Mesenchymal stem cell (in vitro differentiated cells and primary cell): ENCODE measurements around the gene TPM2.

Experiments
- DNase-seq: peaks from one replicate; pipeline ENCODE4 v3.0.0-alpha.2; 2013
- H2AFZ ChIP-seq: one replicate; pipeline ENCODE4 v1.6.1; 2013; ENCODE audit warnings: low read depth, mild to moderate bottlenecking, control low read depth, inconsistent platforms, low read length, moderate library complexity
- H2AK5ac ChIP-seq: 2 replicates; pipeline ENCODE4 v1.6.1; 2013; ENCODE audit warnings: low read length, moderate library complexity, mild to moderate bottlenecking, inconsistent platforms; ENCODE audit not compliant: severe bottlenecking
- H2BK120ac ChIP-seq: one replicate; pipeline ENCODE4 v1.6.1; 2013; ENCODE audit warnings: low read depth, mild to moderate bottlenecking, inconsistent platforms, low read length, moderate library complexity
- H2BK12ac ChIP-seq, 2 experiments: one replicate each; pipeline ENCODE4 v1.6.1; 2013; ENCODE audit warnings: inconsistent platforms in 2 of 2, low read length in 2 of 2, mild to moderate bottlenecking in 2 of 2, moderate library complexity in 2 of 2, control low read depth in 1 of 2
- H2BK15ac ChIP-seq: one replicate; pipeline ENCODE4 v1.6.1; 2013; ENCODE audit warnings: mild to moderate bottlenecking, low read depth, inconsistent platforms; ENCODE audit not compliant: poor library complexity, severe bottlenecking
- H2BK5ac ChIP-seq: 2 replicates; pipeline ENCODE4 v1.6.1; 2013; ENCODE audit warnings: low read depth, mild to moderate bottlenecking, low read length, control low read depth, inconsistent platforms; ENCODE audit not compliant: poor library complexity, severe bottlenecking
- H3K14ac ChIP-seq, 2 experiments: one replicate each; pipeline ENCODE4 v1.6.1; 2013; ENCODE audit warnings: inconsistent platforms in 2 of 2, low read length in 2 of 2, control low read depth in 1 of 2, mild to moderate bottlenecking in 1 of 2, moderate library complexity in 1 of 2
- H3K18ac ChIP-seq, 2 experiments: one replicate each; pipeline ENCODE4 v1.6.1; 2013; ENCODE audit warnings: inconsistent platforms in 2 of 2, low read length in 2 of 2, control low read depth in 1 of 2, low read depth in 1 of 2, mild to moderate bottlenecking in 1 of 2
- H3K23ac ChIP-seq, 2 experiments: one replicate each; pipeline ENCODE4 v1.6.1; 2013; ENCODE audit warnings: inconsistent platforms in 2 of 2, low read length in 2 of 2, mild to moderate bottlenecking in 2 of 2, moderate library complexity in 2 of 2, control low read depth in 1 of 2
- H3K27ac ChIP-seq: 2 replicates; pipeline ENCODE4 v1.5.1; 2013; ENCODE audit warnings: mild to moderate bottlenecking, moderate library complexity, low read length, control low read depth, inconsistent platforms; ENCODE audit not compliant: poor library complexity, severe bottlenecking
- H3K27me3 ChIP-seq, 2 experiments: 2 replicates each; pipeline versions ENCODE4 v1.6.1 to v1.7.0; 2013; ENCODE audit warnings: low read length in 2 of 2, mild to moderate bottlenecking in 2 of 2, moderate library complexity in 2 of 2, control low read depth in 1 of 2, inconsistent platforms in 1 of 2; ENCODE audit not compliant: control insufficient read depth in 1 of 2, insufficient read depth in 1 of 2
- H3K36me3 ChIP-seq, 2 experiments: 2 replicates each; pipeline versions ENCODE4 v1.6.1 to v1.7.0; 2013; ENCODE audit warnings: low read length in 2 of 2, control low read depth in 1 of 2, inconsistent platforms in 1 of 2, low read depth in 1 of 2, mild to moderate bottlenecking in 1 of 2; ENCODE audit not compliant: insufficient read depth in 2 of 2, control insufficient read depth in 1 of 2
- H3K4ac ChIP-seq, 2 experiments: one replicate each; pipeline ENCODE4 v1.6.1; 2013; ENCODE audit warnings: inconsistent platforms in 2 of 2, low read length in 2 of 2, mild to moderate bottlenecking in 2 of 2, moderate library complexity in 2 of 2, control low read depth in 1 of 2, low read depth in 1 of 2
- H3K4me1 ChIP-seq: 2 replicates; pipeline ENCODE4 v1.6.1; 2013; ENCODE audit warnings: low read depth, low read length, control low read depth; ENCODE audit not compliant: control insufficient read depth, insufficient read depth
- H3K4me2 ChIP-seq: 2 replicates; pipeline ENCODE4 v1.6.1; 2013; ENCODE audit warnings: low read length, mild to moderate bottlenecking, inconsistent platforms; ENCODE audit not compliant: poor library complexity, severe bottlenecking
- H3K4me3 ChIP-seq, 2 experiments: 2 replicates each; pipeline versions ENCODE4 v1.5.1 to v1.7.0; 2013; ENCODE audit warnings: low read length in 2 of 2, mild to moderate bottlenecking in 2 of 2, control low read depth in 1 of 2, low read depth in 1 of 2; ENCODE audit not compliant: insufficient read depth in 1 of 2
- H3K79me1 ChIP-seq: replicated peaks from 2 replicates; pipeline ENCODE4 v1.6.1; 2013; ENCODE audit warnings: mild to moderate bottlenecking, control low read depth, low read length, inconsistent platforms; ENCODE audit not compliant: poor library complexity, severe bottlenecking
- H3K9ac ChIP-seq: 2 replicates; pipeline ENCODE4 v1.7.0; 2013; ENCODE audit warnings: mild to moderate bottlenecking, low read length, moderate library complexity
- H3K9me3 ChIP-seq: 2 replicates; pipeline ENCODE4 v1.7.0; 2013; ENCODE audit warnings: mild to moderate bottlenecking, low read length; ENCODE audit not compliant: control insufficient read depth
- H4K8ac ChIP-seq: one replicate; pipeline ENCODE4 v1.6.1; 2013; ENCODE audit warnings: inconsistent platforms, mild to moderate bottlenecking, low read length, moderate library complexity
- H4K91ac ChIP-seq: one replicate; pipeline ENCODE4 v1.6.1; 2013; ENCODE audit warnings: mild to moderate bottlenecking, low read length, inconsistent platforms
- WGBS: methylation state at CpG from one replicate; pipeline ENCODE4 v1.1.7; 2013; ENCODE audit warnings: mixed read lengths; 5-methylcytosine and 5-hydroxymethylcytosine counted together

TPM2 gene

GRCh38 chr9:35728041-35728971, 38.6 kb upstream of the TPM2 start:
- peak overlapping the region in 1 of 2 experiments; percentile 91 for H3K4me3 ChIP-seq
- peak overlapping the region; percentile 97 for H3K9ac ChIP-seq
- H2AFZ ChIP-seq, result no peak overlapping the region
- peak overlapping the region; percentile 93 for H3K27ac ChIP-seq
- peak overlapping the region in 1 of 2 experiments; percentile 29 for H3K14ac ChIP-seq
- H2BK15ac ChIP-seq, result peak overlapping the region; percentile 39
- peaks cover 20 to 38% of the 10 kb centered on the region in 2 experiments for H3K36me3 ChIP-seq
- H2BK12ac ChIP-seq, result peak overlapping the region; percentile 7 to 51
- peak overlapping the region; percentile 85 to 90 for H3K18ac ChIP-seq
- DNase-seq, result peak; percentile 86
- WGBS, result under 1% methylated on average over 9 of the region's 10 CpGs
- peak overlapping the region; percentile 68 to 84 for H3K4ac ChIP-seq
- peaks cover 20% of the 10 kb centered on the region for H3K4me1 ChIP-seq
- peak overlapping the region; percentile 81 for H2AK5ac ChIP-seq
- peak overlapping the region in 1 of 2 experiments; percentile 75 for H3K23ac ChIP-seq
- H3K9me3 ChIP-seq, result no peaks in the 10 kb centered on the region
- H3K79me1 ChIP-seq, result peaks cover 9% of the 10 kb centered on the region
- peak overlapping the region; percentile 37 for H3K4me2 ChIP-seq
- H3K27me3 ChIP-seq, result no peaks in the 10 kb centered on the region
- H2BK5ac ChIP-seq, result peak overlapping the region; percentile 87
- H2BK120ac ChIP-seq, result peak overlapping the region; percentile 29
- H4K8ac ChIP-seq, result peak overlapping the region; percentile 71
- H4K91ac ChIP-seq, result peak overlapping the region; percentile 52

GRCh38 chr9:35727676-35728040, 37.9 kb upstream of the TPM2 start:
- Histone ChIP-seq H2BK120ac (peak overlapping the region; percentile 13), H2BK15ac (peak overlapping the region; percentile 31), H3K36me3 (peaks cover 25 to 44% of the 10 kb centered on the region in 2 experiments), H3K18ac (peak overlapping the region; percentile 85 to 90), H2BK5ac (peak overlapping the region; percentile 87), H3K79me1 (peaks cover 12% of the 10 kb centered on the region), H4K8ac (peak overlapping the region; percentile 71), H3K14ac (peak overlapping the region in 1 of 2 experiments; percentile 88), H2BK12ac (peak overlapping the region; percentile 9 to 91), H3K4me2 (peak overlapping the region; percentile 37), H2AK5ac (peak overlapping the region; percentile 95), H3K9me3 (no peaks in the 10 kb centered on the region), H3K4me3 (peak overlapping the region in 1 of 2 experiments; percentile 91), H3K27me3 (no peaks in the 10 kb centered on the region), H3K4me1 (peaks cover 20% of the 10 kb centered on the region), H4K91ac (peak overlapping the region; percentile 52), H3K23ac (peak overlapping the region in 1 of 2 experiments; percentile 67), H3K9ac (peak overlapping the region; percentile 97), H3K4ac (peak overlapping the region; percentile 68 to 90), H2AFZ (no peak overlapping the region), H3K27ac (peak overlapping the region; percentile 93)
- no peak for DNase-seq
- WGBS, result 12% methylated on average over 5 of the region's 5 CpGs

DNA sequence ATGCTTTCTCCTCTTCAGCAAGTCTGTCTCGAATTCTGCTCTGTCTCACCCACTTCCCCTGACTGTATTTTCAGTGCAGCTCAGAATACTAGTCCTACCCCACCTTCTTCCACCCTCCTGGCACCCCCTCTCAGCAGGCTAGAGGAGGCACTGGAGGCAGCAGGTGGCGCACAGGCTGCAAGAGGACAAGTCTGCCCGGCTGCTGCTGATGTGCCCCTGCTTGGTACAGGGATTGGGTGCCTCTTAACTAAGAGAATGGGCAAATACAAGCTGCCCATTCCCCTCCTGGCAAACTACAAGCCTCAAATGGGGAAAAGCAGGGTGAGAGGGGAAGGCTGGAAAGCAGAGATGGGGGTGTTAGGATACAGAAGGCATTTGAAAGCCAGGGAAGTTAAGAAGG, 37.2 kb upstream of the TPM2 start:
- Histone ChIP-seq H3K79me1 (peaks cover 19% of the 10 kb centered on the region), H4K91ac (peak overlapping the region; percentile 79), H3K4me2 (peak overlapping the region; percentile 31), H3K14ac (peak overlapping the region in 1 of 2 experiments; percentile 73), H2BK5ac (peak overlapping the region; percentile 87), H2BK12ac (peak overlapping the region; percentile 14 to 95), H3K4me1 (peaks cover 20% of the 10 kb centered on the region), H2AFZ (no peak overlapping the region), H3K27ac (peak overlapping the region; percentile 93), H3K9ac (peak overlapping the region; percentile 97), H3K4me3 (peak overlapping the region in 1 of 2 experiments; percentile 91), H3K18ac (peak overlapping the region; percentile 52 to 80), H2AK5ac (peak overlapping the region; percentile 95), H2BK120ac (peak overlapping the region; percentile 61), H4K8ac (peak overlapping the region; percentile 27), H3K23ac (peak overlapping the region in 1 of 2 experiments; percentile 75), H2BK15ac (no peak overlapping the region), H3K9me3 (no peaks in the 10 kb centered on the region), H3K4ac (peak overlapping the region; percentile 24 to 90), H3K36me3 (peaks cover 31 to 51% of the 10 kb centered on the region in 2 experiments), H3K27me3 (no peaks in the 10 kb centered on the region)
- WGBS, result 75% methylated on average over 3 of the region's 3 CpGs
- DNase-seq, result peak; percentile 63

DNA sequence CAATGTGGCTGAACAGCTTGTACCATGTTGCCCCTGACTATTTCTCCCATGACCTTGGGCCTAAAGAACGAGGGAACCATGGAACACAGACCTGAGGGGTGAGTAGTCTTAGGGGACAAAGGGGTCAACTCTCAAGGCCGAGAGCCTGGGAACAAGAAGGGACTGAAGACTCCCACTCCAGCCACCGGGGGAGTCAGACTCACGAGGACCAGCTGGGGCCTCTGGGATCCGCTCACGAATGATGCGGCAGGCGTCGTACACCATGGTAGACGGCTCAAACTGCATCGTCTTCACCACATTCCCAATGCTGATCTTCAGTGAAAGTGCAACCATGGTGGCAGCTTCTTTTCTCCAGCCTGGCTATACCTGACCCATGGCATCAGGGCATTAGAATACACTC, 35.6 kb upstream of the TPM2 start:
- DNase-seq, result no peak
- 96% methylated on average over 10 of the region's 11 CpGs for WGBS
- Histone ChIP-seq H2BK120ac (no peak overlapping the region), H2BK5ac (no peak overlapping the region), H2AFZ (no peak overlapping the region), H3K4me2 (no peak overlapping the region), H3K4me1 (peaks cover 20% of the 10 kb centered on the region), H3K4me3 (no peak overlapping the region), H3K14ac (no peak overlapping the region), H3K9ac (no peak overlapping the region), H2AK5ac (peak overlapping the region; percentile 80), H3K23ac (no peak overlapping the region), H3K4ac (no peak overlapping the region), H3K27me3 (no peaks in the 10 kb centered on the region), H3K18ac (no peak overlapping the region), H4K8ac (no peak overlapping the region), H2BK15ac (no peak overlapping the region), H4K91ac (no peak overlapping the region), H3K27ac (no peak overlapping the region), H3K9me3 (no peaks in the 10 kb centered on the region), H3K36me3 (peaks cover 41 to 64% of the 10 kb centered on the region in 2 experiments), H3K79me1 (peaks cover 25% of the 10 kb centered on the region), H2BK12ac (no peak overlapping the region)
